GM12878 (cell line): ENCODE measurements around the gene SLC17A7. TPM values are rescaled to one million over a fixed set of nuclear protein-coding genes. Genes with fewer than 3 reads are reported as not detected.

Experiments used
- BCL11A ChIP-seq: IDR thresholded peaks from 2 replicates; pipeline ENCODE4 v1.6.1; 2011; ENCODE audit warnings: low read depth, low read length
- CBFB ChIP-seq: IDR thresholded peaks from 2 replicates; pipeline ENCODE4 v1.6.1; 2016; ENCODE audit warnings: antibody characterized with exemption, low read depth
- CREB1 ChIP-seq: IDR thresholded peaks from 2 replicates; pipeline ENCODE4 v1.6.1; 2012; ENCODE audit warnings: low read depth, mild to moderate bottlenecking, inconsistent platforms
- EP300 ChIP-seq, 2 experiments: fragments of 150-350 bp in 1 of 2; IDR thresholded peaks; 2 replicates each; pipeline ENCODE4 v1.6.1; 2011 to 2012; ENCODE audit warnings: low read depth in 2 of 2, low read length in 2 of 2, borderline replicate concordance in 1 of 2, improper control_type of control experiment in 1 of 2, inconsistent platforms in 1 of 2; ENCODE audit not compliant: control insufficient read depth in 1 of 2
- HDGF ChIP-seq: fragments of 450-650 bp; IDR thresholded peaks from 2 replicates; pipeline ENCODE4 v1.6.1; 2016; ENCODE audit warnings: antibody characterized with exemption
- IKZF2 ChIP-seq, 2 experiments: fragments of 450-650 bp; IDR thresholded peaks; 2 replicates each; pipeline ENCODE4 v1.6.1; 2017; ENCODE audit warnings: mild to moderate bottlenecking in 2 of 2, moderate library complexity in 2 of 2
- JUNB ChIP-seq: IDR thresholded peaks from 2 replicates; pipeline ENCODE4 v1.6.1; 2016; ENCODE audit warnings: antibody characterized with exemption, mild to moderate bottlenecking
- MEF2B ChIP-seq: fragments of 450-650 bp; IDR thresholded peaks from 2 replicates; pipeline ENCODE4 v1.6.1; 2018; ENCODE audit warnings: mild to moderate bottlenecking, moderate library complexity; ENCODE audit not compliant: partially characterized antibody, poor library complexity, severe bottlenecking
- MXI1 ChIP-seq: fragments of 150-350 bp; IDR thresholded peaks from 2 replicates; pipeline ENCODE4 v1.6.1; 2011; ENCODE audit warnings: low read depth, mild to moderate bottlenecking, inconsistent platforms, low read length, improper control_type of control experiment
- NFIC ChIP-seq: IDR thresholded peaks from 2 replicates; pipeline ENCODE4 v1.6.1; 2012; ENCODE audit warnings: low read depth, mild to moderate bottlenecking, inconsistent platforms, low read length, moderate library complexity
- NR2C1 ChIP-seq: fragments of 450-650 bp; IDR thresholded peaks from 2 replicates; pipeline ENCODE4 v1.6.1; 2017; ENCODE audit warnings: antibody characterized with exemption, mild to moderate bottlenecking, moderate library complexity
- PAX5 ChIP-seq: IDR thresholded peaks from 2 replicates; pipeline ENCODE4 v1.6.1; 2011; ENCODE audit warnings: low read depth, low read length, borderline replicate concordance
- POU2F2 ChIP-seq: IDR thresholded peaks from 3 replicates; pipeline ENCODE4 v1.6.1; 2011; ENCODE audit warnings: low read depth, mild to moderate bottlenecking, low read length, borderline replicate concordance
- RUNX3 ChIP-seq: IDR thresholded peaks from 2 replicates; pipeline ENCODE4 v1.6.1; 2012; ENCODE audit warnings: low read length, inconsistent platforms
- SPI1 ChIP-seq: IDR thresholded peaks from 2 replicates; pipeline ENCODE4 v1.6.1; 2011; ENCODE audit warnings: low read depth, mild to moderate bottlenecking, low read length, moderate library complexity, borderline replicate concordance; ENCODE audit not compliant: insufficient read depth
- SUPT20H ChIP-seq: IDR thresholded peaks from 2 replicates; pipeline ENCODE4 v1.6.1; 2011; ENCODE audit warnings: low read depth, mild to moderate bottlenecking, low read length, moderate library complexity, borderline replicate concordance; ENCODE audit not compliant: control insufficient read depth
- TCF7 ChIP-seq: IDR thresholded peaks from 2 replicates; pipeline ENCODE4 v1.6.1; 2014; ENCODE audit warnings: antibody characterized with exemption, borderline replicate concordance
- YBX1 ChIP-seq: fragments of 450-650 bp; IDR thresholded peaks from 2 replicates; pipeline ENCODE4 v1.6.1; 2016; ENCODE audit warnings: antibody characterized with exemption
- YY1 ChIP-seq: IDR thresholded peaks from 2 replicates; pipeline ENCODE4 v1.6.1; 2011; ENCODE audit warnings: low read depth, mild to moderate bottlenecking, low read length
- ZZZ3 ChIP-seq: IDR thresholded peaks from 2 replicates; pipeline ENCODE4 v1.6.1; 2011; ENCODE audit warnings: low read depth; ENCODE audit not compliant: control insufficient read depth, insufficient read length
- polyA plus RNA-seq, 11 experiments: library from polyadenylated mRNA; depleted of rRNA in 4 of 11; unstranded in 6 of 11; stranded (reverse) in 5 of 11; fragments of >200 nt; fragmentation: Nextera tagmentation in 4 of 11; fragmentation: Illumina TruSeq in 1 of 11; extraction: Ambion mirVana in 4 of 11; extraction: Trizol in 1 of 11; gene quantifications; 1 replicate in 1 of 11; 2 replicates in 10 of 11; pipeline versions ENCODE4 v1.2.1 to v1.2.3, GENCODE V29; 2011 to 2016; ENCODE audit warnings: inconsistent platforms in 2 of 11, missing spikeins in 2 of 11, low read depth in 1 of 11
- total RNA-seq, 4 experiments: library from RNA; depleted of rRNA in 3 of 4; stranded (reverse); fragments of >200 nt in 3 of 4; fragmentation: Illumina TruSeq in 1 of 4; extraction: Trizol in 1 of 4; gene quantifications; 2 replicates each; pipeline versions ENCODE4 v1.2.1 to v1.2.3, GENCODE V29; 2013 to 2021
- TF ChIP-seq, protein P1 (sequence below): IDR thresholded peaks from 2 replicates; pipeline ENCODE4 v1.6.1; 2011; ENCODE audit warnings: low read depth, mild to moderate bottlenecking, low read length, moderate library complexity, borderline replicate concordance; ENCODE audit errors: extremely low read depth
- TF ChIP-seq, protein P2 (sequence below): fragments of 450-650 bp; IDR thresholded peaks from 2 replicates; pipeline ENCODE4 v1.6.1; 2018; ENCODE audit warnings: borderline replicate concordance, mild to moderate bottlenecking; ENCODE audit not compliant: partially characterized antibody
- TF ChIP-seq, protein P3 (sequence below): IDR thresholded peaks from 2 replicates; pipeline ENCODE4 v1.6.1; 2011; ENCODE audit warnings: low read depth, low read length, improper control_type of control experiment, borderline replicate concordance
- TF ChIP-seq, protein P4 (sequence below): fragments of 450-650 bp; IDR thresholded peaks from 2 replicates; pipeline ENCODE4 v1.6.1; 2017; ENCODE audit warnings: mild to moderate bottlenecking, low read depth, inconsistent platforms; ENCODE audit not compliant: poor library complexity, severe bottlenecking

Gene SLC17A7
- total and polyA plus RNA-seq, 10 of the 15 experiments (the other 5 are each of a cell fraction or from before 2014, with no cell fraction given): 0.03 to 0.24 (median 0.06) TPM; not detected in 6

DNA sequence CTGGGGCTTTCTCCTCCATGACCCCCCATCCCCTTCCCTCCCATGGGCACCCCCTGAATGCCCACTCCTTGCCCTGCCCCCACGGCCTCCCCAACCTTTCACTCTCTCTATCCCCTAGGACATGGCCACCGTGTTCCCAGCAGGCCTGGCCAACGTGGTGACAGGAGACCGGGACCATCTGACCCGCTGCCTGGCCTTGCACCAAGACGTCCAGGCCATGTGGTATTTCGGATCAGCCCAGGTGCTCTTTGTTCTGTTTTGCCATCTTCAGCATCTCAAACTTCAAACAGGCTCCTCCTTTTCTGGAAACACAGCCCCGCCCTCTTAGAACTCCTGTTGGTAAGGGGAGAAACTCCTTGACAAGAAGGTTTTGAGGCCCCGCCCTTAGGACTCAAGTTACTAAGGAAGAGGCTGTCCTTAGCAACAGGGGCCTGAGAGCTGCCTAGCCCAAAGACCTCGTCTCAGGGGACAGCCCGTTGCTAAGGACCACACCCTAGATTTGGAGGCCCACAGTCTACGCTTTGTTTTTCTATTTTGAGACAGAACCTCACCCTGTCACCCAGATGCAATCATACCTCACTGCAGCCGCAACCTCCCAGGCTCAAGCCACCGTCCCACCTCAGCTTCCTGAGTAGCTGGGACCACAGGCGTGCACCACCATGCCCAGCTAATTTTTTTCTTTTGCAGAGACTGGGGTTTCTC is 27.6 kb upstream of the SLC17A7 start (continued):
- TF ChIP-seq IKZF2 (IDR thresholded peaks at IDR 0.05) (peak; percentile 71), MEF2B (peak; percentile 94), POU2F2 (peak; percentile 12; the same call in 1 of the 3 replicates), YBX1 (no peak), CBFB (peak; percentile 88), NR2C1 (no peak), SPI1 (peak; percentile 52; the same call in 1 of the 2 replicates), YY1 (0 out of 2 replicates have a peak, but pooled peaks have one; percentile 27), RUNX3 (peak; percentile 93), SUPT20H (no peak), MXI1 (peak; percentile 57), CREB1 (peak; percentile 58; the same call in 1 of the 2 replicates), PAX5 (peak; percentile 45; the same call in 1 of the 2 replicates), NFIC (peak; percentile 59; the same call in 1 of the 2 replicates), BCL11A (peak; percentile 72), HDGF (0 out of 2 replicates have a peak, but pooled peaks have one; percentile 35), TCF7 (no peak), EP300 (IDR thresholded peaks at IDR 0.05; ENCODE audit: borderline replicate concordance in 1 of 2, control insufficient read depth in 1 of 2, low read depth in 2 of 2, low read length in 2 of 2) (peak in 1 of 2 experiments; percentile 66; a peak in 1 of 4 replicates), JUNB (peak; percentile 22; the same call in 1 of the 2 replicates), ZZZ3 (no peak)
- TF ChIP-seq, protein P1, sequence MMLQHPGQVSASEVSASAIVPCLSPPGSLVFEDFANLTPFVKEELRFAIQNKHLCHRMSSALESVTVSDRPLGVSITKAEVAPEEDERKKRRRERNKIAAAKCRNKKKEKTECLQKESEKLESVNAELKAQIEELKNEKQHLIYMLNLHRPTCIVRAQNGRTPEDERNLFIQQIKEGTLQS: no peak
- TF ChIP-seq, protein P2, sequence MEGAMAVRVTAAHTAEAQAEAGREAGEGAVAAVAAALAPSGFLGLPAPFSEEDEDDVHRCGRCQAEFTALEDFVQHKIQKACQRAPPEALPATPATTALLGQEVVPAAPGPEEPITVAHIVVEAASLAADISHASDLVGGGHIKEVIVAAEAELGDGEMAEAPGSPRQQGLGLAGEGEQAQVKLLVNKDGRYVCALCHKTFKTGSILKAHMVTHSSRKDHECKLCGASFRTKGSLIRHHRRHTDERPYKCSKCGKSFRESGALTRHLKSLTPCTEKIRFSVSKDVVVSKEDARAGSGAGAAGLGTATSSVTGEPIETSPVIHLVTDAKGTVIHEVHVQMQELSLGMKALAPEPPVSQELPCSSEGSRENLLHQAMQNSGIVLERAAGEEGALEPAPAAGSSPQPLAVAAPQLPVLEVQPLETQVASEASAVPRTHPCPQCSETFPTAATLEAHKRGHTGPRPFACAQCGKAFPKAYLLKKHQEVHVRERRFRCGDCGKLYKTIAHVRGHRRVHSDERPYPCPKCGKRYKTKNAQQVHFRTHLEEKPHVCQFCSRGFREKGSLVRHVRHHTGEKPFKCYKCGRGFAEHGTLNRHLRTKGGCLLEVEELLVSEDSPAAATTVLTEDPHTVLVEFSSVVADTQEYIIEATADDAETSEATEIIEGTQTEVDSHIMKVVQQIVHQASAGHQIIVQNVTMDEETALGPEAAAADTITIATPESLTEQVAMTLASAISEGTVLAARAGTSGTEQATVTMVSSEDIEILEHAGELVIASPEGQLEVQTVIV: no peak
- TF ChIP-seq, protein P3, sequence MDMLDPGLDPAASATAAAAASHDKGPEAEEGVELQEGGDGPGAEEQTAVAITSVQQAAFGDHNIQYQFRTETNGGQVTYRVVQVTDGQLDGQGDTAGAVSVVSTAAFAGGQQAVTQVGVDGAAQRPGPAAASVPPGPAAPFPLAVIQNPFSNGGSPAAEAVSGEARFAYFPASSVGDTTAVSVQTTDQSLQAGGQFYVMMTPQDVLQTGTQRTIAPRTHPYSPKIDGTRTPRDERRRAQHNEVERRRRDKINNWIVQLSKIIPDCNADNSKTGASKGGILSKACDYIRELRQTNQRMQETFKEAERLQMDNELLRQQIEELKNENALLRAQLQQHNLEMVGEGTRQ: no peak
- TF ChIP-seq, protein P4, sequence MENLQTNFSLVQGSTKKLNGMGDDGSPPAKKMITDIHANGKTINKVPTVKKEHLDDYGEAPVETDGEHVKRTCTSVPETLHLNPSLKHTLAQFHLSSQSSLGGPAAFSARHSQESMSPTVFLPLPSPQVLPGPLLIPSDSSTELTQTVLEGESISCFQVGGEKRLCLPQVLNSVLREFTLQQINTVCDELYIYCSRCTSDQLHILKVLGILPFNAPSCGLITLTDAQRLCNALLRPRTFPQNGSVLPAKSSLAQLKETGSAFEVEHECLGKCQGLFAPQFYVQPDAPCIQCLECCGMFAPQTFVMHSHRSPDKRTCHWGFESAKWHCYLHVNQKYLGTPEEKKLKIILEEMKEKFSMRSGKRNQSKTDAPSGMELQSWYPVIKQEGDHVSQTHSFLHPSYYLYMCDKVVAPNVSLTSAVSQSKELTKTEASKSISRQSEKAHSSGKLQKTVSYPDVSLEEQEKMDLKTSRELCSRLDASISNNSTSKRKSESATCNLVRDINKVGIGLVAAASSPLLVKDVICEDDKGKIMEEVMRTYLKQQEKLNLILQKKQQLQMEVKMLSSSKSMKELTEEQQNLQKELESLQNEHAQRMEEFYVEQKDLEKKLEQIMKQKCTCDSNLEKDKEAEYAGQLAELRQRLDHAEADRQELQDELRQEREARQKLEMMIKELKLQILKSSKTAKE: peak; percentile 61
